HG03103 (cell line): ENCODE measurements around the gene MEG3.
"Not testable (repeated sequence)": the region's sequence is repeated elsewhere in the genome, so short reads cannot be mapped to it uniquely, and the experiment has no call there.

ENCODE experiments used
- ATAC-seq: cut with Tn5 transposase; IDR thresholded peaks from one replicate; pipeline ENCODE4 v1.9.1; 2021; ENCODE audit warnings: low read depth; ENCODE audit not compliant: unreplicated experiment

The MEG3 gene

GRCh38 chr14:100813291-100813690 is 12.6 kb upstream of the MEG3 start:
- ATAC-seq: no peak

GRCh38 chr14:100815478-100816285 is 10.2 kb upstream of the MEG3 start:
- ATAC-seq: no peak

- no peak for ATAC-seq
These were observed 9.5 kb upstream of the MEG3 start for GRCh38 chr14:100816286-100816949.

- no peak for ATAC-seq
These were observed 8.7 kb upstream of the MEG3 start for GRCh38 chr14:100816950-100817901.

GRCh38 chr14:100818221-100818699 is 7.7 kb upstream of the MEG3 start:
- no peak for ATAC-seq

- not testable (repeated sequence) for ATAC-seq
These were observed 7.0 kb upstream of the MEG3 start for GRCh38 chr14:100818923-100819322.

- no peak for ATAC-seq
These were observed 6.5 kb upstream of the MEG3 start for GRCh38 chr14:100819453-100819828.

- no peak for ATAC-seq
These were observed 6.0 kb upstream of the MEG3 start for GRCh38 chr14:100819829-100820475.

- ATAC-seq: no peak
These were observed 5.0 kb upstream of the MEG3 start for GRCh38 chr14:100820957-100821356.

GRCh38 chr14:100822013-100822412 is 3.9 kb upstream of the MEG3 start:
- ATAC-seq: no peak

- no peak for ATAC-seq
These were observed 3.2 kb upstream of the MEG3 start for GRCh38 chr14:100822532-100823296.

- no peak for ATAC-seq
These were observed 2.4 kb upstream of the MEG3 start for GRCh38 chr14:100823413-100824080.

- peak; percentile 71 for ATAC-seq
These were observed 1.8 kb upstream of the MEG3 start for GRCh38 chr14:100824091-100824551.

GRCh38 chr14:100824901-100825712 is 811 bp upstream of the MEG3 start:
- ATAC-seq: no peak

- ATAC-seq: no peak
These were observed 628 bp downstream of the MEG3 start for GRCh38 chr14:100826391-100827100.

GRCh38 chr14:100827101-100828021 is 1.4 kb downstream of the MEG3 start:
- ATAC-seq: no peak
